ENCODE measurements around the gene RPP40.

Gene RPP40

DNA sequence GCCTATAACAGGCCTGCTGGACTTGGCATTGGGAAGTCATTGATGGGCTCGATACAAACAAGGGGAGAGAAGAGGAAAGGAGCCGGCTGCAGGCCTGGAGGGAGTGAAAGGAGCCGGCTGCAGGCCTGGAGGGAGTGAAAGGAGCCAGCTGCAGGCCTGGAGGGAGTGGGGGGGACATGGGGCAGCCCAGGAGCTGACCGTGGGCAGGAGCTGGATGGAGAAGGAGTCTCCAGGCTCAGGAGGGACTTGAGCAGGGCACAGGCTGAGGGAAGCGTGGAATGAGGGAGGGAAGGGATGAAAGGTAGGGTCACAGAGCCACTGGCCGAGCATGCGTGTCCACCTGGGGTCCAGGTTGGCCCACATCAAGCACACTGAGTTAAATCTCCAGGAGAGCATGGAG, 32.0 kb downstream of the RPP40 start:
- no peak overlapping the region for H3K9ac ChIP-seq (ENCODE audit: low read depth, low read length)
- H3K4me1 ChIP-seq (ENCODE audit: insufficient read depth, low read length): peaks cover 14% of the 10 kb centered on the region
- no peaks in the 10 kb centered on the region for H3K36me3 ChIP-seq (ENCODE audit: insufficient read depth, low read length)
- no peaks in the 10 kb centered on the region for H3K9me3 ChIP-seq (ENCODE audit: control insufficient read depth, insufficient read depth, low read length)

DNA sequence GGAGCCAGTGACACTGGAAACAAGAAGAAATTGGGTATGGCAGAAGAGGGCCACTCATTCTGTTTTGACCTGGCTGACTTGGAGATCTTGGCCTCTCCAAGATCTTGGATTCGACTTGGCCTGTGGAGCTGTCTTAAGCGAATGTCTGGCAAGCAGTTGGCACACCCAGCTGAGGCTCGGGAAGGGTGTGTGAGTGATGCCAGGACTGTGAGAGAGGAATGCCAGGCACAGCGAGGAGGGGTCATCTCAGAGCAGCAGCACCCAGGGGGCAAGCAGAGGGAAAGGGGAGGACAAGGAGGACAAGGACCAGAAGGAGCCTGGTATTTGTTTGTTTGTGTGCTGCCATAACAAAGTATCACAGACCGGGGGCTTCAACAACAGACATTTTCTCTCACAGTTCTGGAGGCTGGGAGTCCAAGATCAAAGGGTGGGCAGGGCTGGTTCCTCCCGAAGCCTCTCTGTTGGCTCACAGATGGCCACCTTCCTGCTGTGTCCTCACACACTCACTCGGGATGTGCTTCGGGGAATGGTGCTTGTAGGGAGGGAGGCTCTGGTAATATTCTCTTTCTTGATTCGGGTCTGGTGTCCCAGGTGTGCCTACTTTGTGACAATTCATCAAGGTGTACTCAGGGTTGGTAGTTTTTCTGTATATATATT, 33.0 kb downstream of the RPP40 start:
- H3K9ac ChIP-seq (ENCODE audit: low read depth, low read length): no peak overlapping the region
- no peaks in the 10 kb centered on the region for H3K9me3 ChIP-seq (ENCODE audit: control insufficient read depth, insufficient read depth, low read length)
- no peaks in the 10 kb centered on the region for H3K36me3 ChIP-seq (ENCODE audit: insufficient read depth, low read length)
- H3K4me1 ChIP-seq (ENCODE audit: insufficient read depth, low read length): peaks cover 14% of the 10 kb centered on the region

DNA sequence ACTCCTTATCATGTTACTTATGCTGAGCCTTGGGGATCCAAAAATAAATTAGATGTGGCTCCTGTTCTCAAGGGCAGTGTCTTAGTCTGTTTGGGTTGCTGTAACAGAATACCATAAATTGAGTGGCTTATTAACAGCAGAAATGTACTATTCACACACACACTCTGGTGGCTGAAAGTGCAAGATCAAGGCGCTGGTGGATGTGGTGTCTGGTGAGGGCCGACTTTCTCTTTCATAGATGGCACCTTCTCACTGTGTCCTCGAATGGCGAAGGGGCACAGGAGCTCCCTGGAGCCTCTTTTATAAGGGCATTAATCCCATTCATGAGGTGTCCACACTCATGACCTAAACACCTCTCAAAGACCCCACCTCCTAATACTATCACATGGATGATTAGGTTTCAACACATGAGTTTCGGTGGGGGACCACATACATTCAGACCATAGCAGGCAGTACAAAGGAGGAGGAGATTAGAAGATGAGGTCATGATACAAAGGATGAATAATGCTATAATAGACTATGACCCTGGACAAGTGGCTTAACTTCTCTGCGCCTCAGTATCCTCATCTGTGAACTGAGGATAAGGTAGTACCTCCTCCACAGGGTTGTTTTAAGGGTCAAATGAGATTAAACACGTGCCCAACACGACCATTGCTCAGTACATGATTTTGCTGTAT, 34.1 kb downstream of the RPP40 start:
- Histone ChIP-seq H3K36me3 (ENCODE audit: insufficient read depth, low read length) (no peaks in the 10 kb centered on the region), H3K9ac (ENCODE audit: low read depth, low read length) (no peak overlapping the region), H3K9me3 (ENCODE audit: control insufficient read depth, insufficient read depth, low read length) (no peaks in the 10 kb centered on the region), H3K4me1 (ENCODE audit: insufficient read depth, low read length) (peaks cover 14% of the 10 kb centered on the region)

DNA sequence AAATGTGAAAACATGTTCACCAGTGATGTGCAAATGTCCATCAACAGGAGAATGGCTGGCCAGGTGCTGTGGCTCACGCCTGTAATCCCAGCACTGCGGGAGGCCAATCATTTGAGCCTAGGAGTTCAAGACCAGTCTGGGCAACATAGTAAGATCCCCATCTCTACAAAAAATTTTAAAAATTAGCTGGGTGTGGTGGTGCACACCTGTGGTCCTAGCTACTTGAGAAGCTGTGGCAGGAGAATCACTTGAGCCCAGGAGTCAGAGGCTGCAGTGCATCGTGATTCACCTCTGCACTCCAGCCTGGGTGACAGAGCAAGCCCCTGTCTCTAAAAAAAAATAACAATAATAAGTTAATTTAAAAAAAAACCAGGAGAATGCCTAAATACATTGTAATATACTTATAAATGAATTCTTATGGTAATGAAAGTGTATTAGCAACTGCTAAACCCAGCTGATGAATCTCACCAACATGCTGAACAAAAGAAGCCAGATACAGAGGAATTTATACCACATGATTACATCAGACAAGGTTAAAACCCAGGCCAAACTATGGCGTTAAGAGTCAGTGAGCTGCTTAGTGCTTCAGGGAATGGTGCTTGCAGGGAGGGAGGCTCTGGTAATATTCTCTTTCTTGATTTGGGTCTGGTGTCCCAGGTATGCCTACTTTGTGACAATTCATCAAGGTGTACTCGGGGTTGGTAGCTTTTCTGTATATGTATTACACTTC, 36.4 kb downstream of the RPP40 start:
- Histone ChIP-seq H3K9me3 (ENCODE audit: control insufficient read depth, insufficient read depth, low read length) (no peaks in the 10 kb centered on the region), H3K36me3 (ENCODE audit: insufficient read depth, low read length) (no peaks in the 10 kb centered on the region), H3K4me1 (ENCODE audit: insufficient read depth, low read length) (no peaks in the 10 kb centered on the region), H3K9ac (ENCODE audit: low read depth, low read length) (no peak overlapping the region)

DNA sequence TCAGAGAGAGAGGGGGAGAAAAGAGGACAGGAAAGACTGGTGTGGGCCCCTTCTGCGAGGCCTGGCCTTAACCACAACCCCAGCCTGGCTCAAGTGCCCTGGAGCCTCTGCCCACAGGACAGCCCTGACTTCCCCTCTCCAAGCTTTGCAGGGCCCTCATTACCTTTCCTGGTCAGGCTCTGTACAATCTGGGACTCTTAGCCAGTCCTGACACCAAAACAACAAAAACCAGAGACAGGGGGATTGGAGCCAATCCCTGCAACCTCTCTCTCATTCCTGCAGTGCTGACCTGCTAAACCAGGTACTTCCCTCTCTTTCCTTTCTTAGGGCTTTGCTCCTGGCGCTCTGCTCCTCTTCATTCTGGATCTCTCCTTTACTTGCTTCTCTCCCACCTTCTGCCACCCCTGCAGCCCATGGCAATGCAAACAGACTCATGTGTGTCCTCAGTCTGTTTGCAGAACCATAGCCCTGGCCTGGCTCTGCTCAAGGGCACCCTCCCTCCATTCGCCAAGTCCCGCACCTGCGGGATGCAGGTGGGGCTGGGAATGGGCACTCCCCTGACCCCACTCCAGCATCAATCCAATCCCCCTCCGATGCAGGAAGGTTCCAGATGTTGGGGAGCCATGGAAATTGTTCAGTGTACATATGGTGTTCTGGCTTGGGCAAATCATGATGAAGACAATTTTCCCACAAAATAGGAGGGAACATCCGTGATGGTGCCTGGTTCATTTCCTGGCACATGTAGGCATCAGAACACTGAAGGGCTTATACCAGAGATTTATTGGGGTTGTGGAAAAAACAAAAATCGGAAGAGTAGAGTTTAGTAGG, 38.1 kb downstream of the RPP40 start:
- no peak overlapping the region for H3K9ac ChIP-seq (ENCODE audit: low read depth, low read length)

DNA sequence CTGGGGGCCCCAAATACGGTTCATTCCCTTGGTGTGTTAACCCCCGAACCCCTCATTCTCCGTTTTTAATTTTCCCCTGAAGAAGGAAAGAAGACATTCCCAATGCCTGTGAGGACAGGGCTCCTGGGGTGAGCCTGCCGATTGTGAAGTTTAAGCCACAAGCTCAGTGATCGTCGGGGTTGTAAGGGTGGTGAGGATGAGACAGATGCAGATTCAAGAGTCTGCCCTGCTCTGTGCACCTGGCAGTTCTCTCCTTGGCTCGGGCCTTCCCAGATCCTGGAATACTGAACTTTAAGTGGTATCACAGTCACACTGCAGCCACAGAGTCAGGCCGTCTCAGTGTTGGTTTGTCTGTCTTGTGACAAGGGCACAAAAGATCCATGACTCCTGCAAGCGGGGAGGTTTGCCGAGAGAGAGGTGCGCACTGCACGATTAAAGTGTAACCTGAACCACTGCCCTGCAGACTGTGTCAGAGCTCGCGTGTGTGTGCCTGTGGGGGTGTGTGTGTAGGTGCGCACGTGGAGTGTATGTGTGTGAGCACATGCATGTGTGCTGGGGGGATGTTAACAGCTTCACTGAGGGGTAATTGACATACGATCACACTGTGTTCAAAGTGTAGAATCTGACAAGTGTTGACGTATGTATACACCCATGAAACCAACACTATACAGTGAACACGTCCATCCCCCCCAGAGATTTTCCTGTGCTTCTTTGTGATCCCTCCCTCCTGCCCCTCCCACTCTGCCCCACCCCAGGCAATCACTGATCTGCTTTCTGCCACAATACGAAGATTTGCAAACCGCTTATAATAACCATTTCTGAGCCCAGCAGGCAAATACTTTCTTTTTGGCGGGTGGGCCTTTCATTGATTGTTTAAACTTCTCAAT, 38.9 kb downstream of the RPP40 start:
- Histone ChIP-seq H3K9me3 (ENCODE audit: control insufficient read depth, insufficient read depth, low read length) (no peaks in the 10 kb centered on the region), H3K4me1 (ENCODE audit: insufficient read depth, low read length) (no peaks in the 10 kb centered on the region), H3K36me3 (ENCODE audit: insufficient read depth, low read length) (no peaks in the 10 kb centered on the region), H3K9ac (ENCODE audit: low read depth, low read length) (no peak overlapping the region)

More for the DNA sequence above, 38.1 kb downstream of the RPP40 start:
- no peaks in the 10 kb centered on the region for H3K9me3 ChIP-seq (ENCODE audit: control insufficient read depth, insufficient read depth, low read length)
- H3K4me1 ChIP-seq (ENCODE audit: insufficient read depth, low read length): no peaks in the 10 kb centered on the region
- no peaks in the 10 kb centered on the region for H3K36me3 ChIP-seq (ENCODE audit: insufficient read depth, low read length)

DNA sequence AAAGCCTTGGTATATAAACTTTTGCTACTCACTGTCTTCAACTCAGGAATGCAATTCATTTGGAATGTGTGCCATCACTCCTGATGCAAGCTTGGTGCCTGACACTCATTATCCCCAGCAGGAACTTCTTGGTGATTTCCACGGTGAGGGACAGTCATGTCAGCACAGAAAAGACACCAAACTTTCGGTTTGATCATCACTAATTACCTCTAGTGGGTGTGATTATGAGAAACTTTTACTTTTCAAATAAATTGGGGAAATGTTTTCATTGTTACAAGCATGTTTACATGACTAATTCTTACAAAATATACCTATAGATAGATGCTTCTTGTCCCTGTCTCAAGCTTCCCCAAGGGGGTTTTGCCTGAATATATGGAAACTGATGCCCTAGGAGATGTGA, 40.9 kb downstream of the RPP40 start:
- Histone ChIP-seq H3K9me3 (ENCODE audit: control insufficient read depth, insufficient read depth, low read length) (peaks cover 4% of the 10 kb centered on the region), H3K4me1 (ENCODE audit: insufficient read depth, low read length) (no peaks in the 10 kb centered on the region), H3K36me3 (ENCODE audit: insufficient read depth, low read length) (no peaks in the 10 kb centered on the region), H3K9ac (ENCODE audit: low read depth, low read length) (no peak overlapping the region)

DNA sequence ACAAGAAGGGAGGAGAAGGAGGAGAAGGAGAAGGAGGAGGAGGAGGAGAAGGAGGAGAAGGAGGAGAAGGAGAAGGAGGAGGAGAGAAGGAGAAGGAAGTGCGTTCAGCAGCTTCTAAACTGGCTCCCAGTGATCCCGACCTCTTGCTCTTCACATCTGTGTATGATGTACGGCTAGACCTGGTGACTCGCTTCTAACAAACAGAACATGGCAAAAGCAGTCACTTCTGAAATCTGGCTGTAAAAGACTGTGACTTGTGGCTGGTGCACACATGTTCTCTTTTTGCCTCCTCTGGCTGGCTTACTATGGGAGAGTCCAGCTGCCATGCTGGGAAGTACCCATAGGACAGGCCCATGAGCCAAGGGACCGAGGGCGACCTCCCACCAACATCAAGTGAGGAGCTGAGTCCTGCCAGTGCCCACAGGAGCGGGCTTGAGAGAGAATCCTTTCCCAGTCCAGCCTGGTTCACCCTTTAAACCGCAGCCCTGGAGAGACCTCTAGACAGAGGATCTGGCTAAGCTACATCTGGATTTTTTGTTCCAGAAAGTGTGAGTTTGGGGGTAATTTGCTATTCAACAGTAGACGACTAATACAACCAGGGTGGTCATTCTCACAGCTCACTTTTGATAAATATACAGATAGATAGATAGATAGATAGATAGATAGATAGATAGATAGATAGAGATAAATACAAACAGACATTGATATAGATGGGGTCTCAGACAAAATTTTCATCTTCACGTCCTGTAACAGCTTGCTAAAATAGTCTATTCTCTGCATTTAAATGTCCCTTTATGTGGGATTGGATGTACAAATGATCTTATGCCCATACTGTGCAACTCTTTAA, 42.3 kb downstream of the RPP40 start:
- Histone ChIP-seq H3K9ac (ENCODE audit: low read depth, low read length) (no peak overlapping the region), H3K4me1 (ENCODE audit: insufficient read depth, low read length) (no peaks in the 10 kb centered on the region), H3K9me3 (ENCODE audit: control insufficient read depth, insufficient read depth, low read length) (peaks cover 4% of the 10 kb centered on the region), H3K36me3 (ENCODE audit: insufficient read depth, low read length) (no peaks in the 10 kb centered on the region)

DNA sequence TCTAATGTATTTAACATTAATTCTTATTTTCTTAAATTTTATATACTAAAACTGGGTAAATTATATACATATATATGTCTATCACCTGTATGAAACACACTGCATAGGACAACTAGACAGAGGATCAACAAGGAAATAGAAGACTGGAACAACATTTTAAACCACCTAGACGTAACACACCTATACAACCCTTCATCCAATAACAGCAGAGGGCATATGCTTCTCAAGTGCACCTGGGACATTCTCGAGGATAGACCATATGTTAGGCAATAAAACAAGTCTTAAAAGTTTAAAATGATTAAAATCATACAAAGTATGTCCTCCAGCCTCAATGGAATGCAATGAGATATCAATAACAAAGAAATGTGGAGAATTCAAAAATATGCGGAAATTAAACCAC, 45.2 kb downstream of the RPP40 start:
- Histone ChIP-seq H3K36me3 (ENCODE audit: insufficient read depth, low read length) (peaks cover 2% of the 10 kb centered on the region; the same call in 1 of the 2 replicates), H3K4me1 (ENCODE audit: insufficient read depth, low read length) (no peaks in the 10 kb centered on the region), H3K9ac (ENCODE audit: low read depth, low read length) (no peak overlapping the region), H3K9me3 (ENCODE audit: control insufficient read depth, insufficient read depth, low read length) (peaks cover 4% of the 10 kb centered on the region)

DNA sequence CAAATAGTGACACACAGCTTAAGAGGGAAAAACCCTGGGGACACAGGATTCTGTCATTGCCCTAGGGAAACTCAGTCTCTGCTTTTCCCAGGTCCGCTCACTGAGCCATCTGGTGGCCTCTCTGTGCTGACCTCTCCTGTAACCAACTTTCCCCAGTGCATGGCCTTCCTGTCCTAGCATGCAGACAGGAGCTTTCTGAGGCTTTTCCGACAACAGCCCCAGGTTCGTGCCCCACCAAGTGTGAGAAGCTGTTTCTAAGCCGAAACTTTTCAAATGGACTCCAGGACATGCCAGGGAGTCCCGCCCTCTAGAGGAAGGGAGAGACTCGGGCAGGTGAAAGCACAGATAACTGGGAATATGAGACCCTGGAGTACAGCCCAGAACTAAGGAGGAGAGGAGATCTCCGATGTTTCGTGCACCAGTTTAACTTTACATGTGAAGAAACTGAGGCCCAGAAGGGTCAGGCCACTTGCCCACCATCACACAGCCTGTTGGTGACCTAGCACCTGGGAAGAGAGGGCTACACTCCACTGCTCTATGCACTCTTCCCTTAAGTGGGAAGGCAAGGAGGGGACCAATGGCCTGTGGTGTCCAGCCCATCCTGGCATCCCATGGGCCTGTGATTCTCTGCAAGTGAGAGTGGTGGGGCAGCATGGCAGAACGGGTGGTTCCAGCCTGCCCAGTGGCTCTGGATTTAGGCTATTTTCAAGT, 46.2 kb downstream of the RPP40 start:
- H3K9ac ChIP-seq (ENCODE audit: low read depth, low read length): no peak overlapping the region

DNA sequence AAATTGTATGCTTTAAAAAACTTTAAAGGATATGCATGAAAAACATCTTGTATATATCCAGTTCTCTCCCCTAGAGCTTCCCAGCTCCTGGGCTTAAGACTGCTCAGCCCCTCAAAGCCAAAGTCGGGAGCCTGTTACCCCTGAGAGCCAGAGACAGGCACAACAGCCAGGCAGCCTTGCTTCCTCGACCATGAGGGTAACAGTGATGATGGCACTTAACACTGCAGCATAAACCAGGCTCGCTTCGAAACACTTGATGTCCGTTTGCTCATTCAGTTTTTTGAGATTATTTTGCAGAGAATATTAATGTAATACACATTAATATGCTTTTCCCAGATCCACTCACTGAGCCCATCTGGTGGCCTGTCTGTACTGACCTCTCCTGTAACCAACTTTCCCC, 47.2 kb downstream of the RPP40 start:
- Histone ChIP-seq H3K9me3 (ENCODE audit: control insufficient read depth, insufficient read depth, low read length) (peaks cover 4% of the 10 kb centered on the region), H3K4me1 (ENCODE audit: insufficient read depth, low read length) (no peaks in the 10 kb centered on the region), H3K9ac (ENCODE audit: low read depth, low read length) (no peak overlapping the region), H3K36me3 (ENCODE audit: insufficient read depth, low read length) (peaks cover 12% of the 10 kb centered on the region; the same call in 1 of the 2 replicates)

More for the DNA sequence above, 46.2 kb downstream of the RPP40 start:
- Histone ChIP-seq H3K9me3 (ENCODE audit: control insufficient read depth, insufficient read depth, low read length) (peaks cover 4% of the 10 kb centered on the region), H3K4me1 (ENCODE audit: insufficient read depth, low read length) (no peaks in the 10 kb centered on the region), H3K36me3 (ENCODE audit: insufficient read depth, low read length) (peaks cover 6% of the 10 kb centered on the region; the same call in 1 of the 2 replicates)

DNA sequence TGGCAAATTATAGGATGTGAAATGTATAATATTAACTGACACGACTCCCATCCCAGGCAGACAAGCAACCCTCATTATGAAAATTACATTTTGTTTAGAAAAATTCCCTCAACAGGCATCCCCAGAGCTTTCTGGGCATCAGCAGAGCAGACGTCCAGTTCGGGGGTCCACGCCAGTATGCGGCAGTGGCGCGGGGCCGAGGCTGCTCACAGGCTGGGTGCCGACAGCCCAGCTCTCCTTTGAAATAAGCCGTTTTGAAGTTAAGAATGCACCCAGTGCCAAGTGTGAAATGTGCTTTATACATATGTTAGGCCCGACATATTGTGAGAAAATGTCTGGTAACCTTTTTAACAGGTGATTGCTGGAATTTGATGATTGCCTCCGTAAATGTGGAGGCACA, 50.4 kb downstream of the RPP40 start:
- Histone ChIP-seq H3K9me3 (ENCODE audit: control insufficient read depth, insufficient read depth, low read length) (peaks cover 4% of the 10 kb centered on the region), H3K9ac (ENCODE audit: low read depth, low read length) (no peak overlapping the region), H3K36me3 (ENCODE audit: insufficient read depth, low read length) (peaks cover 16% of the 10 kb centered on the region; the same call in 1 of the 2 replicates), H3K4me1 (ENCODE audit: insufficient read depth, low read length) (peaks cover 6% of the 10 kb centered on the region)

Data from ES-I3 (cell line).